DMS53 (cell line): ENCODE results near the gene RIC3.

Source experiments
- DNase-seq: peaks from one replicate; lab custom pipeline; 2025; lab: John Stamatoyannopoulos, UW

The RIC3 gene

GRCh38 chr11:8066036-8066910, 102.6 kb downstream of the RIC3 start:
- DNase-seq: no peak

GRCh38 chr11:8065031-8065430, 103.8 kb downstream of the RIC3 start:
- no peak for DNase-seq

GRCh38 chr11:8063324-8063723, 105.5 kb downstream of the RIC3 start:
- DNase-seq: no peak

- no peak for DNase-seq
Observed at GRCh38 chr11:8062781-8063257, 106.0 kb downstream of the RIC3 start.

GRCh38 chr11:8061555-8062428, 107.0 kb downstream of the RIC3 start:
- no peak for DNase-seq

- no peak for DNase-seq
Observed at GRCh38 chr11:8060801-8061554, 107.8 kb downstream of the RIC3 start.

GRCh38 chr11:8060146-8060719, 108.6 kb downstream of the RIC3 start:
- no peak for DNase-seq

GRCh38 chr11:8059571-8060011, 109.2 kb downstream of the RIC3 start:
- no peak for DNase-seq

GRCh38 chr11:8059030-8059429, 109.8 kb downstream of the RIC3 start:
- no peak for DNase-seq

- DNase-seq: no peak
Observed at GRCh38 chr11:8058216-8058615, 110.6 kb downstream of the RIC3 start.

GRCh38 chr11:8056810-8057463, 111.9 kb downstream of the RIC3 start:
- no peak for DNase-seq
